ENCODE data around the gene BTG4.

GRCh38 chr11:111527279-111527678 lies 15.1 kb upstream of the BTG4 start:
- TF ChIP-seq POLR2AphosphoS5 (IDR thresholded peaks at IDR 0.05) (no peak), EP300 (IDR thresholded peaks at IDR 0.05) (no peak), POLR2A (IDR thresholded peaks at IDR 0.05) (no peak)
- TF ChIP-seq, protein P1, sequence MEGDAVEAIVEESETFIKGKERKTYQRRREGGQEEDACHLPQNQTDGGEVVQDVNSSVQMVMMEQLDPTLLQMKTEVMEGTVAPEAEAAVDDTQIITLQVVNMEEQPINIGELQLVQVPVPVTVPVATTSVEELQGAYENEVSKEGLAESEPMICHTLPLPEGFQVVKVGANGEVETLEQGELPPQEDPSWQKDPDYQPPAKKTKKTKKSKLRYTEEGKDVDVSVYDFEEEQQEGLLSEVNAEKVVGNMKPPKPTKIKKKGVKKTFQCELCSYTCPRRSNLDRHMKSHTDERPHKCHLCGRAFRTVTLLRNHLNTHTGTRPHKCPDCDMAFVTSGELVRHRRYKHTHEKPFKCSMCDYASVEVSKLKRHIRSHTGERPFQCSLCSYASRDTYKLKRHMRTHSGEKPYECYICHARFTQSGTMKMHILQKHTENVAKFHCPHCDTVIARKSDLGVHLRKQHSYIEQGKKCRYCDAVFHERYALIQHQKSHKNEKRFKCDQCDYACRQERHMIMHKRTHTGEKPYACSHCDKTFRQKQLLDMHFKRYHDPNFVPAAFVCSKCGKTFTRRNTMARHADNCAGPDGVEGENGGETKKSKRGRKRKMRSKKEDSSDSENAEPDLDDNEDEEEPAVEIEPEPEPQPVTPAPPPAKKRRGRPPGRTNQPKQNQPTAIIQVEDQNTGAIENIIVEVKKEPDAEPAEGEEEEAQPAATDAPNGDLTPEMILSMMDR (IDR thresholded peaks at IDR 0.05) = no peak

Data from upper lobe of left lung (tissue), 4 donors.